ENCODE measurements around the gene FBXO27. TPM values are rescaled to one million over a fixed set of nuclear protein-coding genes. Genes with fewer than 3 reads are reported as not detected.

Gene FBXO27
- total and polyA plus RNA-seq, 2 of the 4 experiments (the other 2 are of a cell fraction), result 0.18 to 0.50 TPM

DNA sequence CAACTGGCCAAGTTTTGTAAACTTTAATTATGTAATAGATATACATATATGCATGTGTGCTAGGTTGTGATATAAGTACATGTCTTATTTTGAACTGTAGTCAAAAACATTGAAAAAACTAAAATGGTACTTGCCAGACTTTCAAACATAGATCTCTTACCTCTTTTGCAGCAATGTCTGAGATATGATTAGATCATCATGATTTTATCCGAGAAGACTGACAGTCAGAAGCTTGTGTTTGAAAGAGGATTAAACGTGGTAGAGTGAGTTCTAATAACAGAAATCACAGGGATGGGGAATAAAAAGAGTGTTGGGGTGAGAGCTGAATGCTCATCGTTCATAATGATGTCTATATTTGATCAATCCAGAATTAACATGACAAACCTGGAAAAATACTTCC is 33.6 kb upstream of the FBXO27 start:
- Histone ChIP-seq H3K27me3 (ENCODE audit: control insufficient read depth, insufficient read depth, low read length) (no peaks in the 10 kb centered on the region; the same call in 1 of the 2 replicates), H4K8ac (ENCODE audit: low read depth in 2 of 2, low read length in 2 of 2) (no peak overlapping the region), H3K4me2 (ENCODE audit: low read depth, low read length) (no peak overlapping the region), H2BK120ac (ENCODE audit: low read depth, low read length) (no peak overlapping the region), H3K18ac (ENCODE audit: low read depth, low read length) (no peak overlapping the region), H3K23ac (ENCODE audit: low read depth, low read length) (no peak overlapping the region), H3K4ac (ENCODE audit: low read depth, low read length) (no peak overlapping the region), H3K4me1 (ENCODE audit: control insufficient read depth, insufficient read depth, low read length) (no peaks in the 10 kb centered on the region), H3K56ac (ENCODE audit: extremely low read depth, insufficient read depth, low read length) (no peak overlapping the region), H3K9me3 (ENCODE audit: control insufficient read depth, insufficient read depth, low read length) (0 out of 2 replicates have a peak, but pooled peaks cover 2% of the 10 kb centered on the region), H2BK5ac (ENCODE audit: low read depth, low read length, poor library complexity, severe bottlenecking) (no peak overlapping the region), H3K79me1 (ENCODE audit: low read depth in 1 of 2, low read length in 2 of 2) (no peaks in the 10 kb centered on the region), H2AFZ (replicated peaks; ENCODE audit: low read length, poor library complexity) (no peak overlapping the region), H4K91ac (ENCODE audit: insufficient read depth, low read depth, low read length) (no peak overlapping the region), H3K4me3 (ENCODE audit: insufficient read depth, low read depth, low read length) (no peak overlapping the region), H4K20me1 (ENCODE audit: insufficient read depth, low read length) (no peaks in the 10 kb centered on the region), H2AK5ac (ENCODE audit: low read depth, low read length) (no peak overlapping the region), H2BK20ac (ENCODE audit: low read depth, low read length) (no peak overlapping the region), H2AK9ac (replicated peaks; ENCODE audit: low read depth, low read length, poor library complexity) (no peak overlapping the region), H3K27ac (ENCODE audit: insufficient read depth, low read length) (no peak overlapping the region), H3K14ac (replicated peaks; ENCODE audit: low read depth, low read length) (no peak overlapping the region), H3K9me1 (ENCODE audit: insufficient read depth, low read length) (peaks cover 5% of the 10 kb centered on the region), H2BK15ac (ENCODE audit: low read depth, low read length) (no peak overlapping the region), H3K9ac (ENCODE audit: low read depth, low read length) (no peak overlapping the region), H4K5ac (ENCODE audit: low read depth, low read length) (no peak overlapping the region), H3K36me3 (ENCODE audit: control insufficient read depth, insufficient read depth, low read length) (no peaks in the 10 kb centered on the region)
- ATAC-seq (ENCODE audit: low read depth) (no peak), DNase-seq (no peak)
- TF ChIP-seq CHD1 (IDR thresholded peaks at IDR 0.05; ENCODE audit: low read depth, low read length) (no peak), MAZ (IDR thresholded peaks at IDR 0.05; ENCODE audit: borderline replicate concordance, low read depth, low read length) (no peak), BHLHE40 (IDR thresholded peaks at IDR 0.05; ENCODE audit: low read depth, low read length) (no peak), FOS (IDR thresholded peaks at IDR 0.05; ENCODE audit: low read depth, low read length) (no peak), RAD21 (IDR thresholded peaks at IDR 0.05; ENCODE audit: low read length) (no peak), NFE2L2 (IDR thresholded peaks at IDR 0.05; ENCODE audit: low read depth, low read length) (no peak), CEBPB (IDR thresholded peaks at IDR 0.05; ENCODE audit: low read depth, low read length) (no peak)
- TF ChIP-seq, protein P1, sequence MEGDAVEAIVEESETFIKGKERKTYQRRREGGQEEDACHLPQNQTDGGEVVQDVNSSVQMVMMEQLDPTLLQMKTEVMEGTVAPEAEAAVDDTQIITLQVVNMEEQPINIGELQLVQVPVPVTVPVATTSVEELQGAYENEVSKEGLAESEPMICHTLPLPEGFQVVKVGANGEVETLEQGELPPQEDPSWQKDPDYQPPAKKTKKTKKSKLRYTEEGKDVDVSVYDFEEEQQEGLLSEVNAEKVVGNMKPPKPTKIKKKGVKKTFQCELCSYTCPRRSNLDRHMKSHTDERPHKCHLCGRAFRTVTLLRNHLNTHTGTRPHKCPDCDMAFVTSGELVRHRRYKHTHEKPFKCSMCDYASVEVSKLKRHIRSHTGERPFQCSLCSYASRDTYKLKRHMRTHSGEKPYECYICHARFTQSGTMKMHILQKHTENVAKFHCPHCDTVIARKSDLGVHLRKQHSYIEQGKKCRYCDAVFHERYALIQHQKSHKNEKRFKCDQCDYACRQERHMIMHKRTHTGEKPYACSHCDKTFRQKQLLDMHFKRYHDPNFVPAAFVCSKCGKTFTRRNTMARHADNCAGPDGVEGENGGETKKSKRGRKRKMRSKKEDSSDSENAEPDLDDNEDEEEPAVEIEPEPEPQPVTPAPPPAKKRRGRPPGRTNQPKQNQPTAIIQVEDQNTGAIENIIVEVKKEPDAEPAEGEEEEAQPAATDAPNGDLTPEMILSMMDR (conservative IDR thresholded peaks at IDR 0.05; ENCODE audit: low read depth, low read length), result no peak
- TF ChIP-seq, protein P2, sequence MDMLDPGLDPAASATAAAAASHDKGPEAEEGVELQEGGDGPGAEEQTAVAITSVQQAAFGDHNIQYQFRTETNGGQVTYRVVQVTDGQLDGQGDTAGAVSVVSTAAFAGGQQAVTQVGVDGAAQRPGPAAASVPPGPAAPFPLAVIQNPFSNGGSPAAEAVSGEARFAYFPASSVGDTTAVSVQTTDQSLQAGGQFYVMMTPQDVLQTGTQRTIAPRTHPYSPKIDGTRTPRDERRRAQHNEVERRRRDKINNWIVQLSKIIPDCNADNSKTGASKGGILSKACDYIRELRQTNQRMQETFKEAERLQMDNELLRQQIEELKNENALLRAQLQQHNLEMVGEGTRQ (IDR thresholded peaks at IDR 0.05; ENCODE audit: low read depth, low read length), result no peak
- TF ChIP-seq, protein P3, sequence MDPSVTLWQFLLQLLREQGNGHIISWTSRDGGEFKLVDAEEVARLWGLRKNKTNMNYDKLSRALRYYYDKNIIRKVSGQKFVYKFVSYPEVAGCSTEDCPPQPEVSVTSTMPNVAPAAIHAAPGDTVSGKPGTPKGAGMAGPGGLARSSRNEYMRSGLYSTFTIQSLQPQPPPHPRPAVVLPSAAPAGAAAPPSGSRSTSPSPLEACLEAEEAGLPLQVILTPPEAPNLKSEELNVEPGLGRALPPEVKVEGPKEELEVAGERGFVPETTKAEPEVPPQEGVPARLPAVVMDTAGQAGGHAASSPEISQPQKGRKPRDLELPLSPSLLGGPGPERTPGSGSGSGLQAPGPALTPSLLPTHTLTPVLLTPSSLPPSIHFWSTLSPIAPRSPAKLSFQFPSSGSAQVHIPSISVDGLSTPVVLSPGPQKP (IDR thresholded peaks at IDR 0.05; ENCODE audit: borderline replicate concordance, low read depth, low read length), result no peak
- WGBS, 2 experiments (ENCODE audit: extremely low coverage in 2 of 2, insufficient read length in 1 of 2), result no CpG with 5 or more reads among the region's 3 CpGs
- CTCF ChIA-PET, result interaction anchor here (1.2 kb wide), 1 partner anchor 14 kb away, joined by 5 read pairs; no protein-coding TSS in a partner anchor
- intact Hi-C loops (cut with micrococcal nuclease) (no loop called here), dilution Hi-C loops (cut with HindIII; ENCODE audit: low sequenced_read_pairs, unreplicated experiment) (no loop called here), in situ Hi-C loops (cut with MboI; ENCODE audit: low sequenced_read_pairs) (no loop called here)
- POLR2A ChIA-PET (ENCODE audit: unreplicated experiment), result no interaction called here
- BruUV-seq (replicated peaks), result no TSS peak

Measured in IMR-90 (cell line).